GM19324 (cell line): ENCODE data around the gene DYNLT2B.
"Not testable (repeated sequence)": the region's sequence is repeated elsewhere in the genome, so short reads cannot be mapped to it uniquely, and the experiment has no call there.

Experiments used
- ATAC-seq: cut with Tn5 transposase; IDR thresholded peaks from one replicate; pipeline ENCODE4 v1.9.1; 2021; ENCODE audit warnings: mild to moderate bottlenecking, moderate library complexity; ENCODE audit not compliant: unreplicated experiment, low FRiP score

DYNLT2B gene

GRCh38 chr3:196274585-196274984 is 43.5 kb downstream of the DYNLT2B start:
- ATAC-seq, result peak; percentile 72

GRCh38 chr3:196273655-196274054 is 44.4 kb downstream of the DYNLT2B start:
- no peak for ATAC-seq

- ATAC-seq, result no peak
Observed at GRCh38 chr3:196272826-196273225, 45.2 kb downstream of the DYNLT2B start.

- no peak for ATAC-seq
Observed at GRCh38 chr3:196270499-196270898, 47.5 kb downstream of the DYNLT2B start.

- ATAC-seq, result no peak
Observed at GRCh38 chr3:196268284-196269163, 49.5 kb downstream of the DYNLT2B start.

- ATAC-seq, result no peak
Observed at GRCh38 chr3:196263819-196264218, 54.2 kb downstream of the DYNLT2B start.

GRCh38 chr3:196260784-196261183 is 57.3 kb downstream of the DYNLT2B start:
- no peak for ATAC-seq

- ATAC-seq, result no peak
Observed at GRCh38 chr3:196255776-196256175, 62.3 kb downstream of the DYNLT2B start.

GRCh38 chr3:196254376-196255283 is 63.4 kb downstream of the DYNLT2B start:
- no peak for ATAC-seq

- ATAC-seq, result no peak
Observed at GRCh38 chr3:196251918-196252317, 66.1 kb downstream of the DYNLT2B start.

- ATAC-seq, result no peak
Observed at GRCh38 chr3:196246612-196247308, 71.3 kb downstream of the DYNLT2B start.

- not testable (repeated sequence) for ATAC-seq
Observed at GRCh38 chr3:196244166-196244565, 73.9 kb downstream of the DYNLT2B start.

- ATAC-seq, result no peak
Observed at GRCh38 chr3:196241704-196242103, 76.3 kb downstream of the DYNLT2B start.
